Measurements from ENCODE around the gene ELMO2. TPM values are rescaled to one million over a fixed set of nuclear protein-coding genes. Genes with fewer than 3 reads are reported as not detected.
A peak's percentile ranks its signal among the peaks of the same experiment; 100 is the strongest.

The ELMO2 gene
- total RNA-seq, 1 donor from 2014 or later, result 66.4 TPM

DNA sequence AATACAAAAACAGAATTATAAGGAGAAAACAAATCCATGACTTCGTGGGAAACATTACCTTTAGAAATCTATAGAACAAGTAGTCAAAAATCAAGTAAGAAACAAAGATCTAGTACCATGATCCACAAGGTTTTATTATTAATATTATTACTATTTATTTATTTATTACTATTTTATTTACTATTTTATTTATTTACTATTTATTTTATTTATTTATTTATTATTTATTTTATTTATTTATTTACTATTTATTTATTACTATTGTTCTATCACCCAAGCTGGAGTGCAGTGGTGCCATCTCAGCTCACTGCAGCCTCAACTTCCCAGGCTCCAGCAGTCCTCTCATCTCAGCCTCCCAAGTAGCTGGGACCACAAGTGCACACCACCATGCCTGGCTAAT is 13.5 kb upstream of the ELMO2 start:
- H3K27ac Mint-ChIP-seq, result no peak overlapping the region
- no peaks in the 10 kb centered on the region for H3K9me3 Mint-ChIP-seq
- DNase-seq, result no peak
- H3K36me3 Mint-ChIP-seq (ENCODE audit: low read depth), result no peaks in the 10 kb centered on the region
- intact Hi-C loops (cut with micrococcal nuclease), result no loop called here
- no peaks in the 10 kb centered on the region for H3K4me1 Mint-ChIP-seq
- H3K27me3 Mint-ChIP-seq, result peaks cover 36% of the 10 kb centered on the region
- H3K4me3 Mint-ChIP-seq, result no peak overlapping the region

DNA sequence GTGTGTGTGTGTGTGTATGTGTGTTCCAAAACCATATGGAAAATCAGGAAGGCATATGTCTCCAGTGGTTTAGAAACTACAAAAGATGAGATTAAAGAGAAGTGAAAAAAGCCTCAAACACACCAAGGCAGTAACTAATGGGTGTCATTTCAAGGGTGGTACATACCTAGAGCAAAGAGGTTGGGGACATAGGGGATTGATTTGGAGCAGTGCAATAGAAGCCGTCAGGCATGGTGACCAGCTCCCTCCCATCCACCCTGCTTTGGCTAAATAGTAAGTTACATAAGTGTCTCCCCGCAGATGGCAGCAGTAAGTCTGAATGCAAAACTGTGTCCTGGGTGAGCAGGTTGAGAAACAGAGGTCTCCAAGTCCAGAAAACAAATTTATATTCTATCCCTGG is 10.4 kb upstream of the ELMO2 start:
- intact Hi-C loops (cut with micrococcal nuclease), result no loop called here
- no peaks in the 10 kb centered on the region for H3K9me3 Mint-ChIP-seq

GRCh38 chr20:46416421-46416820 is 10.0 kb upstream of the ELMO2 start:
- no peak overlapping the region for H3K27ac Mint-ChIP-seq
- intact Hi-C loops (cut with micrococcal nuclease), result no loop called here

More for the DNA sequence above, 10.4 kb upstream of the ELMO2 start:
- Mint-ChIP-seq H3K4me3 (no peak overlapping the region), H3K4me1 (no peaks in the 10 kb centered on the region), H3K36me3 (ENCODE audit: low read depth) (no peaks in the 10 kb centered on the region), H3K27me3 (peaks cover 43% of the 10 kb centered on the region), H3K27ac (no peak overlapping the region)
- no peak for DNase-seq

GRCh38 chr20:46415773-46416172 is 9.4 kb upstream of the ELMO2 start:
- peaks cover 2% of the 10 kb centered on the region for H3K4me1 Mint-ChIP-seq
- no peak for DNase-seq
- H3K36me3 Mint-ChIP-seq (ENCODE audit: low read depth), result no peaks in the 10 kb centered on the region
- H3K4me3 Mint-ChIP-seq, result no peak overlapping the region
- peaks cover 41% of the 10 kb centered on the region for H3K27me3 Mint-ChIP-seq
- H3K27ac Mint-ChIP-seq, result no peak overlapping the region
- no peaks in the 10 kb centered on the region for H3K9me3 Mint-ChIP-seq
- intact Hi-C loops (cut with micrococcal nuclease), result no loop called here

More at GRCh38 chr20:46416421-46416820, 10.0 kb upstream of the ELMO2 start:
- H3K9me3 Mint-ChIP-seq, result no peaks in the 10 kb centered on the region
- H3K4me1 Mint-ChIP-seq, result no peaks in the 10 kb centered on the region
- no peak overlapping the region for H3K4me3 Mint-ChIP-seq
- DNase-seq, result no peak
- peaks cover 45% of the 10 kb centered on the region for H3K27me3 Mint-ChIP-seq
- H3K36me3 Mint-ChIP-seq (ENCODE audit: low read depth), result no peaks in the 10 kb centered on the region

- H3K27me3 Mint-ChIP-seq, result peaks cover 39% of the 10 kb centered on the region
- peaks cover 4% of the 10 kb centered on the region for H3K4me1 Mint-ChIP-seq
- H3K27ac Mint-ChIP-seq, result no peak overlapping the region
- no peak overlapping the region for H3K4me3 Mint-ChIP-seq
- intact Hi-C loops (cut with micrococcal nuclease), result no loop called here
- no peaks in the 10 kb centered on the region for H3K9me3 Mint-ChIP-seq
- DNase-seq, result no peak
- H3K36me3 Mint-ChIP-seq (ENCODE audit: low read depth), result no peaks in the 10 kb centered on the region
Measured at GRCh38 chr20:46414608-46415007, 8.2 kb upstream of the ELMO2 start.

GRCh38 chr20:46411637-46412036 is 5.2 kb upstream of the ELMO2 start:
- no peak for DNase-seq
- intact Hi-C loops (cut with micrococcal nuclease), result loop anchor here (1.0 kb wide), 1 partner anchor 104 kb away; no protein-coding TSS in a partner anchor
- H3K27me3 Mint-ChIP-seq, result peaks cover 27% of the 10 kb centered on the region
- H3K27ac Mint-ChIP-seq, result no peak overlapping the region
- no peaks in the 10 kb centered on the region for H3K9me3 Mint-ChIP-seq
- no peaks in the 10 kb centered on the region for H3K36me3 Mint-ChIP-seq (ENCODE audit: low read depth)
- peaks cover 26% of the 10 kb centered on the region for H3K4me1 Mint-ChIP-seq
- no peak overlapping the region for H3K4me3 Mint-ChIP-seq

DNA sequence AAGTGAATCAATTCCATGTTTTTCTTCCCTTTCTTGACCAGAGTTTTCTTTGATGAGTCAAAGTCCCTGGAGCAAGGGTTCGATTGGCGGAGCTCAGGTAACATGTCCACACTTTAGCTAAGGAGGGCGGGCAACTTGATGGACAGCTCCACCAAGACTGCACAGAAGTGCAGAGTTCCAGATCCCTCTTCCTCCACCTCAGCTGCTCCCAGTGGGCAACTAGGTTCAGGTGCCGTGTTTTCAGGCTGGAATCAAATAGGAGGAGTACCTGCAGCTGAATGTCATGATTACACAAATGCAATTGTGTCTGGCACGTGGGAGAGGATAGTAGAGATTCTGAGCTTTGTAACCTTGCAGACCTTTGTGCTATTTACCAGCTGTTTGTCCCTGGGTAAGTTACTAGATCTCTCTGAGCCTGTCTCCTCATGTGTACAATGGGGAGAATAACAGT is 1.9 kb upstream of the ELMO2 start:
- no peak overlapping the region for H3K27ac Mint-ChIP-seq

DNA sequence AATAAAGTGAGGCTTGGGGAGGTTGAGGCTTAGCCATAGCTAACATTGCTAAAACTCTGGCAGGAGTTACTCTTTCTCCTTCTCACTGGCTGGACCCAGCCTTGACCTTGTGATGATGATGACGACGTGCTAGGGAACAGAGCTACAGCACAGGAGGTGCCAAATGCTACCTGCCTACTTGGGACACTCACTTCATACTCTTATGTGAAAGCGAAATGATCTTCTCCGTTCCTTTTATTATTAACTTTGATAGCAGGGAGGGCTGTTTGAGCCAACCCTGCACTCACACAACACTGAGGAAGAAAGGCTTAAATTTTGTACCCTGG is 1.2 kb upstream of the ELMO2 start:
- Mint-ChIP-seq H3K4me1 (peaks cover 46% of the 10 kb centered on the region), H3K36me3 (ENCODE audit: low read depth) (peaks cover 12% of the 10 kb centered on the region), H3K27ac (no peak overlapping the region), H3K27me3 (peaks cover 9% of the 10 kb centered on the region), H3K4me3 (peak overlapping the region; percentile 88), H3K9me3 (no peaks in the 10 kb centered on the region)
- intact Hi-C loops (cut with micrococcal nuclease), result loop anchor here (2.0 kb wide), 1 partner anchor 281 kb away; the partner anchor contains the start of gene TP53RK
- no peak for DNase-seq

More for the DNA sequence above, 1.9 kb upstream of the ELMO2 start:
- peaks cover 13% of the 10 kb centered on the region for H3K27me3 Mint-ChIP-seq
- intact Hi-C loops (cut with micrococcal nuclease), result no loop called here
- H3K4me3 Mint-ChIP-seq, result no peak overlapping the region
- H3K36me3 Mint-ChIP-seq (ENCODE audit: low read depth), result peaks cover 9% of the 10 kb centered on the region
- no peak for DNase-seq
- H3K4me1 Mint-ChIP-seq, result peaks cover 40% of the 10 kb centered on the region
- no peaks in the 10 kb centered on the region for H3K9me3 Mint-ChIP-seq

GRCh38 chr20:46406986-46407670 is 713 bp upstream of the ELMO2 start:
- peak overlapping the region; percentile 88 for H3K4me3 Mint-ChIP-seq
- H3K36me3 Mint-ChIP-seq (ENCODE audit: low read depth), result peaks cover 15% of the 10 kb centered on the region
- peaks cover 51% of the 10 kb centered on the region for H3K4me1 Mint-ChIP-seq
- DNase-seq, result no peak
- peak overlapping the region; percentile 96 for H3K27ac Mint-ChIP-seq
- H3K9me3 Mint-ChIP-seq, result no peaks in the 10 kb centered on the region
- intact Hi-C loops (cut with micrococcal nuclease), result loop anchor here (1.0 to 2.0 kb wide), 2 partner anchors 43 to 282 kb away; partner anchors contain the start of gene TP53RK
- peaks cover 5% of the 10 kb centered on the region for H3K27me3 Mint-ChIP-seq

DNA sequence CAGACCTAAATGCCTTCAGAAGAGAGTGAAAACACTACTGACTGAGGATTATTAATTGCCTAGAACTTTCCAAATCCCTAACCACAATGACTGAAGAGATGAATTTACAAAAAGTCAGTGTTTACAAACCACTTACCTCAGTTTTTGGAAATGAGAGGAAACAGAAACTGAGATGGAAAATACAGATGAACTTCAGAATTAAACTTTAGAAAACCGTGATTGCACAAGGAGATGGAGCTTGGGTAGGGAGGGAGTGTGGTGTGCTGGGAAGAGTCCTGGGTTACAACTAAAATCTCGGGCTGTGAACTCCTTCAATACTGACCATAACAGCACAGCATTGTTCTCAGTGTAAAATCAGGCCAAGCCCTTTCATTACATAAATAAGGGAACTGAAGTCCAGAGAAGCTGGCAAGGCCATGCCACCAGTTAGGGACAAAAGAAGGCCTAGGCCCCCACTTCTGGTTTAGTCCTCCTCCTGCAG is 4.0 kb downstream of the ELMO2 start:
- Mint-ChIP-seq H3K27ac (peak overlapping the region; percentile 92), H3K4me3 (peak overlapping the region; percentile 74), H3K36me3 (ENCODE audit: low read depth) (peaks cover 30% of the 10 kb centered on the region), H3K4me1 (peaks cover 64% of the 10 kb centered on the region), H3K9me3 (no peaks in the 10 kb centered on the region), H3K27me3 (no peaks in the 10 kb centered on the region)
- no peak for DNase-seq
- intact Hi-C loops (cut with micrococcal nuclease), result no loop called here

- H3K27ac Mint-ChIP-seq, result peak overlapping the region; percentile 92
- H3K36me3 Mint-ChIP-seq (ENCODE audit: low read depth), result peaks cover 36% of the 10 kb centered on the region
- H3K27me3 Mint-ChIP-seq, result no peaks in the 10 kb centered on the region
- no peaks in the 10 kb centered on the region for H3K9me3 Mint-ChIP-seq
- intact Hi-C loops (cut with micrococcal nuclease), result no loop called here
- H3K4me1 Mint-ChIP-seq, result peaks cover 60% of the 10 kb centered on the region
- peak overlapping the region; percentile 74 for H3K4me3 Mint-ChIP-seq
- peak; percentile 79 for DNase-seq
Measured at GRCh38 chr20:46401478-46401860, 4.9 kb downstream of the ELMO2 start.

GRCh38 chr20:46400828-46401477 is 5.5 kb downstream of the ELMO2 start:
- H3K27ac Mint-ChIP-seq, result peak overlapping the region; percentile 92
- DNase-seq, result peak; percentile 83
- H3K4me1 Mint-ChIP-seq, result peaks cover 60% of the 10 kb centered on the region
- peaks cover 38% of the 10 kb centered on the region for H3K36me3 Mint-ChIP-seq (ENCODE audit: low read depth)
- no peaks in the 10 kb centered on the region for H3K27me3 Mint-ChIP-seq
- H3K9me3 Mint-ChIP-seq, result no peaks in the 10 kb centered on the region
- intact Hi-C loops (cut with micrococcal nuclease), result no loop called here
- H3K4me3 Mint-ChIP-seq, result peak overlapping the region; percentile 74

GRCh38 chr20:46400253-46400652 is 6.2 kb downstream of the ELMO2 start:
- peaks cover 43% of the 10 kb centered on the region for H3K36me3 Mint-ChIP-seq (ENCODE audit: low read depth)
- no peaks in the 10 kb centered on the region for H3K9me3 Mint-ChIP-seq
- H3K4me3 Mint-ChIP-seq, result peak overlapping the region; percentile 74
- H3K4me1 Mint-ChIP-seq, result peaks cover 59% of the 10 kb centered on the region
- intact Hi-C loops (cut with micrococcal nuclease), result no loop called here
- DNase-seq, result no peak
- H3K27ac Mint-ChIP-seq, result peak overlapping the region; percentile 92
- no peaks in the 10 kb centered on the region for H3K27me3 Mint-ChIP-seq

DNA sequence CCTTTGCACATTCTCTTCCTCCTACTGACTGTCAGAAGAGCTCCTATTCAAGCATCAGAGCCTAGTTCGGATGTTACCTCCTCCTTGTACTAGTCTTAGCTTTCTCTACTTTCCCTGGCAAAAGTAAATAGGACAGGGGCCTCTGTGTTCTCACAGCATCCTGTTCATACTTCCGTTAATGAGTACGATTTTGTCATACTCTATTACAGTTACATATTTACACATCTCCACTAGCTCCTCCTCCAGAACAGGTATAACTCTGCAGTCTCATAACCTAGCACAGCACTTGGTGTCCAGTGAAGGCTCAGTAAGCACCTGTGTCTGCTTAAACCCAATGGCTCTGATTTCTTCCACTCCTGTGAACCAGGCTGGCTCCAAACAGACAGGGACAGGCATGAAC is 7.0 kb downstream of the ELMO2 start:
- Mint-ChIP-seq H3K4me3 (peak overlapping the region; percentile 32), H3K27me3 (no peaks in the 10 kb centered on the region), H3K9me3 (no peaks in the 10 kb centered on the region), H3K27ac (peak overlapping the region; percentile 62), H3K36me3 (ENCODE audit: low read depth) (peaks cover 43% of the 10 kb centered on the region), H3K4me1 (peaks cover 54% of the 10 kb centered on the region)
- no peak for DNase-seq
- intact Hi-C loops (cut with micrococcal nuclease), result no loop called here

Measured in activated CD4-positive, alpha-beta T cell treated with anti-CD3 and anti-CD28 coated beads, Interleukin-2, amount 10 ng/mL, durations not matched to agents 24 days and 14 days (primary cell).